Iris pigment epithelial cell (primary cell): ENCODE data around the gene KRT28.
"Not testable (repeated sequence)": the region's sequence is repeated elsewhere in the genome, so short reads cannot be mapped to it uniquely, and the experiment has no call there.

ENCODE experiments used
- DNase-seq: peaks from one replicate; pipeline ENCODE4 v3.0.0-alpha.2; 2011; ENCODE audit warnings: low read depth

The KRT28 gene

GRCh38 chr17:40779181-40779909 lies 20.4 kb downstream of the KRT28 start:
- no peak for DNase-seq

GRCh38 chr17:40778461-40778860 lies 21.3 kb downstream of the KRT28 start:
- no peak for DNase-seq

DNA sequence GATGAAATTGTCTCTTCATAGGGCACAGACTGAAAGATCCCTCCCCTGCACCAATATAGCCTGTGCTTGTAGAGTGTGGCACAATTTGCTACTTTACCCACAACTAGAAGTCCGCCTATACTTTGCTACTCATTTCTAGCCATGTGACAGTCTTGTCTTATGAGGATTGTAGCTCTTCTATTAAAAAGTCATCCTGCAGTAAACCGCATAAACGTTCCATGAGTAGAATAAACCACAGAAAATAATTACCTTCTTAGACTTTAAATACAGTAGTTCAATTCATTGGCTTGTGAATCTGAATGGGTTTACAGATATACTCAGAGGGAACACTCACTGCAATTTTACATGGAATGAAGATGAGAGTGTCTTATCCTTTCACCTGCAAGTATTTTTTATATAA lies 21.8 kb downstream of the KRT28 start:
- no peak for DNase-seq

GRCh38 chr17:40777459-40777858 lies 22.3 kb downstream of the KRT28 start:
- DNase-seq: no peak

GRCh38 chr17:40775945-40776344 lies 23.8 kb downstream of the KRT28 start:
- no peak for DNase-seq

- no peak for DNase-seq
Observed at GRCh38 chr17:40772101-40772500, 27.7 kb downstream of the KRT28 start, which contains the start of gene KRT26. Gene KRT26, minus strand, starts transcription at chr17:40772201. Its CDS starts 88 bp downstream, at chr17:40772113.

- no peak for DNase-seq
Observed at GRCh38 chr17:40765657-40766056, 34.1 kb downstream of the KRT28 start.

DNA sequence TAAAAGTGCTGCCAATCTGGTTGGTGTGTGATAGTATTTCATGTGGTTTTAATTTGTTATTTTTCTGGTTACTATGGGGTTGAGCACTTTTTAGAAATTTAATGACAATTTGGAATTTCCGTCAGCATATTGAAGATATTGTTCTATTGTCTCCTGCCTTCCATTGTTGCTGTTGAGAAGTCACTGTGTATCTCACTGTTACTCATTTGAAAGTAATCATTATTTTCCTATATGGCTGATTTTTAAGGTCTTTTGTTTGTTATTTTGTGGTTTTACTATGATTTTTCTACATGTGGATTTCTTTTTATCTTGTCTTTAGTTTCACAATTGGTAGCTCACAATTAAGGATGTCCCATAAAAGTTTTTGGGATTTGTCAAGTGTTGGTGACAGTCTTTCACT lies 36.0 kb downstream of the KRT28 start:
- no peak for DNase-seq

GRCh38 chr17:40760105-40761016 lies 39.4 kb downstream of the KRT28 start:
- DNase-seq: no peak

GRCh38 chr17:40755231-40755630 lies 44.5 kb downstream of the KRT28 start, which contains the start of gene KRT25:
Gene KRT25, minus strand, starts transcription at chr17:40755331. Its CDS starts 60 bp downstream, at chr17:40755271.
- DNase-seq: no peak

DNA sequence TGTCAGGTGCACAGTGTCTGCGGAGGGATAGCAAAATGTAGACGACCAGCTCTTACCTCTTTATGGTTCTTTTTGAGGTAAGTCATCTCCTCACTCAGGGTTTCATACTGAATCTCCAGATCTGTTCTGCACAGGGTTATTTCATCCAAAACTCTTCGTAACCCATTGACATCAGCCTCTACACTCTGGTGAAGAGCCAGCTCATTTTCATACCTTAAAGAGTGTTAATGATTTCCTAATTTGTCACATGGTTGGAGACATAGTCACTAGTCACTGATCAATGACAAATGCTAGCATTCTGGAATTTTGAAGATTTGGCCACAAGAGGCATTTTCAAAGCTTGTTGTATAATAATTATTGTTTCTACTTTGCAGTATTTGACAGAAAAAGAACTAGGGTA lies 46.0 kb downstream of the KRT28 start:
- no peak for DNase-seq

- DNase-seq: no peak
Observed at GRCh38 chr17:40751065-40751464, 48.7 kb downstream of the KRT28 start.

GRCh38 chr17:40750391-40750790 lies 49.4 kb downstream of the KRT28 start:
- DNase-seq: no peak

DNA sequence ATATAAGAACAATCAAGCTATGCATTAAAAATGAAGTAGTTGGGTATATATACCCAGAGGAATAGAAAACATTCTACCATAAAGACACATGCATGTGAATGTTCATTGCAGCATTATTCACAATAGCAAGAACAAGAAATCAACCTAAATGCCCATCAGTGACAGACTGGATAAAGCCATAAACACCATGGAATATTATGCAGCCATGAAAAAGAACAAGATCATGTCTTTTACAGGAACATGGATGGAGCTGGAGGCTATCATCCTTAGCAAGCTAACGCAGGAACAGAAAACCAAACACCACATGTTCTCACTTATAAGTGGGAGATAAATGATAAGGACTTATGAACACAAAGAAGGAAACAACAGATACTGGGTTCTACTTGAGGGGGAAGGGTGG lies 51.1 kb downstream of the KRT28 start:
- DNase-seq: not testable (repeated sequence)
